Measurements from ENCODE around the gene CABP1.

Gene CABP1

GRCh38 chr12:120697344-120697743 lies 56.9 kb downstream of the CABP1 start:
- POLR2A ChIA-PET = interaction anchor here (0.6 kb wide), 1 partner anchor 12 kb away, joined by 3 read pairs; no protein-coding TSS in a partner anchor
- DNase-seq (ENCODE audit: low read depth, low spot score) = no peak
- TF ChIP-seq CTCF (IDR thresholded peaks at IDR 0.05; ENCODE audit: insufficient read depth, low read length, missing control alignments) = no peak
- no peak overlapping the region for H3K4me3 ChIP-seq (ENCODE audit: low read depth, low read length)
- CTCF ChIA-PET = interaction anchor here (2.0 to 2.8 kb wide), 2 partner anchors 14 to 114 kb away, joined by 5 to 15 read pairs; partner anchors contain the start of gene UNC119B

GRCh38 chr12:120698665-120699064 lies 58.2 kb downstream of the CABP1 start:
- TF ChIP-seq CTCF (IDR thresholded peaks at IDR 0.05; ENCODE audit: insufficient read depth, low read length, missing control alignments) = no peak
- ChIA-PET CTCF (interaction anchor here (1.0 to 2.8 kb wide), 5 partner anchors 12 to 273 kb away, joined by 5 to 15 read pairs (median 6); partner anchors contain the start of gene UNC119B), POLR2A (interaction anchor here (1.1 kb wide), 1 partner anchor 11 kb away, joined by 4 read pairs; no protein-coding TSS in a partner anchor)
- no peak for DNase-seq (ENCODE audit: low read depth, low spot score)
- no peak overlapping the region for H3K4me3 ChIP-seq (ENCODE audit: low read depth, low read length)

GRCh38 chr12:120699553-120699952 lies 59.1 kb downstream of the CABP1 start:
- CTCF ChIA-PET = interaction anchor here (1.6 to 3.1 kb wide), 5 partner anchors 12 to 273 kb away, joined by 5 to 15 read pairs (median 11); partner anchors contain the start of gene UNC119B
- TF ChIP-seq CTCF (IDR thresholded peaks at IDR 0.05; ENCODE audit: insufficient read depth, low read length, missing control alignments) = no peak
- DNase-seq (ENCODE audit: low read depth, low spot score) = no peak
- no peak overlapping the region for H3K4me3 ChIP-seq (ENCODE audit: low read depth, low read length)
- POLR2A ChIA-PET = no interaction called here

GRCh38 chr12:120700886-120701285 lies 60.5 kb downstream of the CABP1 start:
- DNase-seq (ENCODE audit: low read depth, low spot score) = no peak
- POLR2A ChIA-PET = no interaction called here
- no peak for TF ChIP-seq CTCF (IDR thresholded peaks at IDR 0.05; ENCODE audit: insufficient read depth, low read length, missing control alignments)
- CTCF ChIA-PET = interaction anchor here (1.0 to 3.1 kb wide), 4 partner anchors 10 to 271 kb away, joined by 3 to 12 read pairs (median 8); no protein-coding TSS in a partner anchor
- H3K4me3 ChIP-seq (ENCODE audit: low read depth, low read length) = no peak overlapping the region

GRCh38 chr12:120702637-120703036 lies 62.2 kb downstream of the CABP1 start:
- ChIA-PET CTCF (interaction anchor here (2.3 to 3.1 kb wide), 2 partner anchors 13 to 56 kb away, joined by 9 to 11 read pairs; no protein-coding TSS in a partner anchor), POLR2A (no interaction called here)
- no peak for TF ChIP-seq CTCF (IDR thresholded peaks at IDR 0.05; ENCODE audit: insufficient read depth, low read length, missing control alignments)
- H3K4me3 ChIP-seq (ENCODE audit: low read depth, low read length) = no peak overlapping the region
- no peak for DNase-seq (ENCODE audit: low read depth, low spot score)

- CTCF ChIA-PET = interaction anchor here (0.6 to 2.3 kb wide), 2 partner anchors 12 to 56 kb away, joined by 3 to 9 read pairs; no protein-coding TSS in a partner anchor
Observed at GRCh38 chr12:120703311-120703942, 63.0 kb downstream of the CABP1 start.

More at GRCh38 chr12:120703311-120703942, 63.0 kb downstream of the CABP1 start:
- POLR2A ChIA-PET = no interaction called here
- no peak for DNase-seq (ENCODE audit: low read depth, low spot score)
- no peak overlapping the region for H3K4me3 ChIP-seq (ENCODE audit: low read depth, low read length)
- TF ChIP-seq CTCF (IDR thresholded peaks at IDR 0.05; ENCODE audit: insufficient read depth, low read length, missing control alignments) = no peak

All from AG04449 (cell line).